HEK293 (cell line): Measurements from ENCODE around the gene CHN2.
A peak's percentile ranks its signal among the peaks of the same experiment; 100 is the strongest.

Experiments used
- CTCF ChIA-PET: fragments of 350-600 bp; formaldehyde crosslinking; extraction: SDS; loops from one replicate; lab custom pipeline; 2021; ENCODE audit warnings: antibody characterized with exemption; lab: Yijun Ruan, JAX
- POLR2A ChIA-PET: fragments of 300-600 bp; formaldehyde crosslinking; extraction: SDS; loops from one replicate; lab custom pipeline; 2020; ENCODE audit warnings: antibody characterized with exemption, inconsistent platforms; lab: Yijun Ruan, JAX
- H3K27ac ChIP-seq: fragments of 200-500 bp; sonication (Bioruptor generic); 2 replicates; pipeline ENCODE4 v1.5.1; 2014; ENCODE audit warnings: low read depth, low read length, control low read depth, inconsistent platforms; ENCODE audit errors: extremely low read depth
- H3K36me3 ChIP-seq, 2 experiments: fragments of 200-500 bp in 1 of 2; sonication (Bioruptor generic) in 1 of 2; 1 replicate in 1 of 2; 2 replicates in 1 of 2; pipeline ENCODE4 v1.5.1; 2014 to 2017; ENCODE audit warnings: inconsistent platforms in 2 of 2, low read length in 2 of 2; ENCODE audit not compliant: control insufficient read depth in 2 of 2, insufficient read depth in 1 of 2
- H3K4me1 ChIP-seq: fragments of 200-500 bp; sonication (Bioruptor generic); 2 replicates; pipeline ENCODE4 v1.5.1; 2014; ENCODE audit warnings: mild to moderate bottlenecking, low read length, inconsistent platforms; ENCODE audit not compliant: control insufficient read depth, insufficient read depth
- H3K4me3 ChIP-seq: 2 replicates; pipeline ENCODE4 v1.5.1; 2011; ENCODE audit warnings: low read depth, mild to moderate bottlenecking, control low read depth, low read length, moderate library complexity
- H3K9me3 ChIP-seq: fragments of 200-500 bp; sonication (Bioruptor generic); 2 replicates; pipeline ENCODE4 v1.5.1; 2014; ENCODE audit warnings: low read depth, low read length, inconsistent platforms; ENCODE audit not compliant: control insufficient read depth, insufficient read depth
- BCL11B ChIP-seq: fragments of 450-650 bp; formaldehyde crosslinking; IDR thresholded peaks from 2 replicates; pipeline ENCODE4 v1.5.1; 2016; ENCODE audit warnings: low read depth, missing biosample characterization, missing genetic modification characterization
- GLIS2 ChIP-seq: fragments of 450-650 bp; formaldehyde crosslinking; IDR thresholded peaks from 2 replicates; pipeline ENCODE4 v1.5.1; 2016; ENCODE audit warnings: missing biosample characterization, missing genetic modification characterization
- KLF1 ChIP-seq: fragments of 450-650 bp; formaldehyde crosslinking; IDR thresholded peaks from 2 replicates; pipeline ENCODE4 v1.5.1; 2016; ENCODE audit warnings: missing biosample characterization, missing genetic modification characterization
- KLF10 ChIP-seq: fragments of 450-650 bp; IDR thresholded peaks from 2 replicates; pipeline ENCODE4 v1.5.1; 2018; ENCODE audit warnings: missing biosample characterization, mild to moderate bottlenecking, missing genetic modification characterization
- KLF17 ChIP-seq: fragments of 450-650 bp; formaldehyde crosslinking; IDR thresholded peaks from 2 replicates; pipeline ENCODE4 v1.5.1; 2016; ENCODE audit warnings: missing biosample characterization, missing genetic modification characterization
- KLF8 ChIP-seq: fragments of 450-650 bp; formaldehyde crosslinking; IDR thresholded peaks from 2 replicates; pipeline ENCODE4 v1.5.1; 2016; ENCODE audit warnings: missing biosample characterization, missing genetic modification characterization
- SP3 ChIP-seq: fragments of 450-650 bp; formaldehyde crosslinking; IDR thresholded peaks from 2 replicates; pipeline ENCODE4 v1.5.1; 2016; ENCODE audit warnings: missing biosample characterization, missing genetic modification characterization
- TSHZ1 ChIP-seq: fragments of 450-650 bp; formaldehyde crosslinking; IDR thresholded peaks from 2 replicates; pipeline ENCODE4 v1.5.1; 2016; ENCODE audit warnings: missing biosample characterization, missing genetic modification characterization, borderline replicate concordance
- ZBTB6 ChIP-seq: fragments of 450-650 bp; formaldehyde crosslinking; IDR thresholded peaks from 2 replicates; pipeline ENCODE4 v1.5.1; 2017; ENCODE audit warnings: missing biosample characterization, missing genetic modification characterization
- ZBTB7A ChIP-seq: fragments of 450-650 bp; formaldehyde crosslinking; IDR thresholded peaks from 2 replicates; pipeline ENCODE4 v1.5.1; 2016; ENCODE audit warnings: low read depth, missing biosample characterization, missing genetic modification characterization
- ZEB2 ChIP-seq: fragments of 450-650 bp; formaldehyde crosslinking; IDR thresholded peaks from 2 replicates; pipeline ENCODE4 v1.5.1; 2016; ENCODE audit warnings: missing biosample characterization, missing genetic modification characterization
- ZFP37 ChIP-seq: fragments of 450-650 bp; formaldehyde crosslinking; IDR thresholded peaks from 2 replicates; pipeline ENCODE4 v1.5.1; 2016; ENCODE audit warnings: missing biosample characterization, missing genetic modification characterization
- ZNF121 ChIP-seq: fragments of 450-650 bp; formaldehyde crosslinking; IDR thresholded peaks from 2 replicates; pipeline ENCODE4 v1.5.1; 2016; ENCODE audit warnings: missing biosample characterization, missing genetic modification characterization
- ZNF133 ChIP-seq: fragments of 450-650 bp; formaldehyde crosslinking; IDR thresholded peaks from 2 replicates; pipeline ENCODE4 v1.5.1; 2016; ENCODE audit warnings: missing biosample characterization, missing genetic modification characterization
- ZNF280C ChIP-seq: fragments of 450-650 bp; formaldehyde crosslinking; IDR thresholded peaks from 2 replicates; pipeline ENCODE4 v1.5.1; 2016; ENCODE audit warnings: missing biosample characterization, missing genetic modification characterization
- ZNF354C ChIP-seq: fragments of 450-650 bp; formaldehyde crosslinking; IDR thresholded peaks from 2 replicates; pipeline ENCODE4 v1.5.1; 2016; ENCODE audit warnings: missing biosample characterization, missing genetic modification characterization, low read depth, borderline replicate concordance
- ZNF366 ChIP-seq: fragments of 450-650 bp; formaldehyde crosslinking; conservative IDR thresholded peaks from 2 replicates; pipeline ENCODE4 v1.5.1; 2016; ENCODE audit warnings: missing biosample characterization, missing genetic modification characterization
- ZNF37A ChIP-seq: fragments of 450-650 bp; IDR thresholded peaks from 2 replicates; pipeline ENCODE4 v1.5.1; 2018; ENCODE audit warnings: missing biosample characterization, missing genetic modification characterization
- ZNF555 ChIP-seq: fragments of 450-650 bp; formaldehyde crosslinking; conservative IDR thresholded peaks from 2 replicates; pipeline ENCODE4 v1.5.1; 2017; ENCODE audit warnings: missing biosample characterization, mild to moderate bottlenecking, missing genetic modification characterization, inconsistent platforms
- ZNF596 ChIP-seq: fragments of 450-650 bp; IDR thresholded peaks from 2 replicates; pipeline ENCODE4 v1.5.0; 2018; ENCODE audit warnings: missing biosample characterization, mild to moderate bottlenecking, missing genetic modification characterization, moderate library complexity
- ZNF629 ChIP-seq: fragments of 450-650 bp; formaldehyde crosslinking; IDR thresholded peaks from 2 replicates; pipeline ENCODE4 v1.5.1; 2017; ENCODE audit warnings: missing biosample characterization, missing genetic modification characterization
- ZNF654 ChIP-seq: fragments of 450-650 bp; formaldehyde crosslinking; IDR thresholded peaks from 2 replicates; pipeline ENCODE4 v1.5.1; 2016; ENCODE audit warnings: low read depth, missing biosample characterization, missing genetic modification characterization
- ZSCAN23 ChIP-seq: fragments of 450-650 bp; formaldehyde crosslinking; IDR thresholded peaks from 2 replicates; pipeline ENCODE4 v1.5.1; 2016; ENCODE audit warnings: missing biosample characterization, missing genetic modification characterization

Gene CHN2

GRCh38 chr7:29254591-29254990 lies 60.0 kb downstream of the CHN2 start (continued):
- no peak for TF ChIP-seq ZNF596

- Histone ChIP-seq H3K36me3 (no peaks in the 10 kb centered on the region), H3K4me1 (peaks cover 21% of the 10 kb centered on the region; the same call in 1 of the 2 replicates), H3K4me3 (no peak overlapping the region), H3K27ac (peak overlapping the region; percentile 48; the same call in 1 of the 2 replicates), H3K9me3 (no peaks in the 10 kb centered on the region)
- POLR2A ChIA-PET: interaction anchor here (1.0 to 1.4 kb wide), 2 partner anchors 27 kb away, joined by 3 to 8 read pairs; no protein-coding TSS in a partner anchor
- TF ChIP-seq ZEB2 (tag by site-specific recombination) (0 out of 2 replicates have a peak, but pooled peaks have one; percentile 26), ZNF121 (no peak), ZNF654 (tag by site-specific recombination) (0 out of 2 replicates have a peak, but pooled peaks have one; percentile 7), ZNF37A (tag by site-specific recombination) (no peak), BCL11B (tag by site-specific recombination) (no peak), KLF8 (tag by site-specific recombination) (peak; percentile 51; the same call in 1 of the 2 replicates), TSHZ1 (tag by site-specific recombination) (0 out of 2 replicates have a peak, but pooled peaks have one; percentile 33), GLIS2 (tag by site-specific recombination) (no peak)
- CTCF ChIA-PET: interaction anchor here (0.6 to 1.4 kb wide), 3 partner anchors 16 to 1086 kb away, joined by 3 to 5 read pairs (median 3); no protein-coding TSS in a partner anchor
Measured at GRCh38 chr7:29255199-29255878, 60.8 kb downstream of the CHN2 start.

GRCh38 chr7:29255906-29256692 lies 61.5 kb downstream of the CHN2 start:
- no peaks in the 10 kb centered on the region for H3K9me3 ChIP-seq
- H3K4me1 ChIP-seq: peaks cover 21% of the 10 kb centered on the region; the same call in 1 of the 2 replicates
- no peaks in the 10 kb centered on the region for H3K36me3 ChIP-seq
- H3K27ac ChIP-seq: peak overlapping the region; percentile 48
- POLR2A ChIA-PET: interaction anchor here (1.4 kb wide), 1 partner anchor 26 kb away, joined by 8 read pairs; no protein-coding TSS in a partner anchor
- CTCF ChIA-PET: interaction anchor here (0.6 to 1.4 kb wide), 5 partner anchors 11 to 66 kb away, joined by 3 to 5 read pairs (median 3); no protein-coding TSS in a partner anchor
- no peak overlapping the region for H3K4me3 ChIP-seq
- TF ChIP-seq ZBTB6: no peak
- TF ChIP-seq ZNF366 (tag by site-specific recombination): 0 out of 2 replicates have a peak, but pooled peaks have one; percentile 55
- no peak for TF ChIP-seq ZNF555 (tag by site-specific recombination)
- peak; percentile 35; the same call in 1 of the 2 replicates for TF ChIP-seq KLF17
- TF ChIP-seq ZNF280C (tag by site-specific recombination): no peak
- no peak for TF ChIP-seq ZBTB7A (tag by site-specific recombination)
- TF ChIP-seq KLF8 (tag by site-specific recombination): peak; percentile 41; the same call in 1 of the 2 replicates
- TF ChIP-seq KLF1: peak; percentile 61; the same call in 1 of the 2 replicates
- TF ChIP-seq ZSCAN23 (tag by site-specific recombination): 0 out of 2 replicates have a peak, but pooled peaks have one; percentile 5
- TF ChIP-seq ZFP37 (tag by site-specific recombination): no peak
- no peak for TF ChIP-seq SP3 (tag by site-specific recombination)
- peak; percentile 45 for TF ChIP-seq KLF10 (tag by site-specific recombination)
- TF ChIP-seq ZNF133 (tag by site-specific recombination): no peak
- TF ChIP-seq ZNF629 (tag by site-specific recombination): peak; percentile 64
- 0 out of 2 replicates have a peak, but pooled peaks have one; percentile 27 for TF ChIP-seq ZEB2 (tag by site-specific recombination)
- TF ChIP-seq ZNF354C (tag by site-specific recombination): no peak
